ENCODE results near the gene UGCG. TPM values are rescaled to one million over a fixed set of nuclear protein-coding genes. Genes with fewer than 3 reads are reported as not detected.
A peak's percentile ranks its signal among the peaks of the same experiment; 100 is the strongest.
"Not testable (repeated sequence)": the region's sequence is repeated elsewhere in the genome, so short reads cannot be mapped to it uniquely, and the experiment has no call there.

UGCG gene
- total and polyA plus RNA-seq, 2 donors (not counting 1 experiment from before 2014, with no cell fraction given): 23.9 to 53.5 TPM

DNA sequence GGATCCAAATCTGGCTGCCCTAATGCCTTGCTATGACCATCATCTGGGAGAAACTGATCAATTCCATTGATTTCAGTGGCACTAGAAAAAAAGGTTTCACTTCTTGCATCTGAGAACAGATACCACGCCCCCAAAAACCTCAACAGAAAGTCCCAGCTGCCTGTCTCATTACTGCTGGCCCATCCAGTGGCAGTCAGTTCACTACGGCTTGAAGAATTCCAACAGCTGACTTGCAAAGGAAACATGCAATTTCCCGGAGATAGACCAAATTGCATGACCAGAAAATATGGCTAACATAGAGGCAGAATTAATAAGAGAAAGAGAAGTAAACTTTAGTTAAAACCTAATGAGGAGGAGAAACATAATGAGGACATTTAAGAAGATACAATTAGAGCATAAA, 48.6 kb downstream of the UGCG start:
- peak overlapping the region; percentile 67 for H3K27ac Mint-ChIP-seq
- peak overlapping the region in 1 of 5 experiments; percentile 27 for H3K4me3 ChIP-seq (ENCODE audit: control extremely low read depth in 1 of 5, extremely low read depth in 1 of 5, insufficient read depth in 1 of 5, low read depth in 2 of 5, low read length in 4 of 5)
- TF ChIP-seq EZH2 (IDR thresholded peaks at IDR 0.05; ENCODE audit: borderline replicate concordance, insufficient read depth, low read depth, low read length, poor library complexity, severe bottlenecking): no peak
- TF ChIP-seq, protein P1, sequence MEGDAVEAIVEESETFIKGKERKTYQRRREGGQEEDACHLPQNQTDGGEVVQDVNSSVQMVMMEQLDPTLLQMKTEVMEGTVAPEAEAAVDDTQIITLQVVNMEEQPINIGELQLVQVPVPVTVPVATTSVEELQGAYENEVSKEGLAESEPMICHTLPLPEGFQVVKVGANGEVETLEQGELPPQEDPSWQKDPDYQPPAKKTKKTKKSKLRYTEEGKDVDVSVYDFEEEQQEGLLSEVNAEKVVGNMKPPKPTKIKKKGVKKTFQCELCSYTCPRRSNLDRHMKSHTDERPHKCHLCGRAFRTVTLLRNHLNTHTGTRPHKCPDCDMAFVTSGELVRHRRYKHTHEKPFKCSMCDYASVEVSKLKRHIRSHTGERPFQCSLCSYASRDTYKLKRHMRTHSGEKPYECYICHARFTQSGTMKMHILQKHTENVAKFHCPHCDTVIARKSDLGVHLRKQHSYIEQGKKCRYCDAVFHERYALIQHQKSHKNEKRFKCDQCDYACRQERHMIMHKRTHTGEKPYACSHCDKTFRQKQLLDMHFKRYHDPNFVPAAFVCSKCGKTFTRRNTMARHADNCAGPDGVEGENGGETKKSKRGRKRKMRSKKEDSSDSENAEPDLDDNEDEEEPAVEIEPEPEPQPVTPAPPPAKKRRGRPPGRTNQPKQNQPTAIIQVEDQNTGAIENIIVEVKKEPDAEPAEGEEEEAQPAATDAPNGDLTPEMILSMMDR (IDR thresholded peaks at IDR 0.05): no peak
- no peaks in the 10 kb centered on the region for H3K9me3 ChIP-seq (ENCODE audit: control extremely low read depth in 1 of 3, control insufficient read depth in 2 of 3, insufficient read depth in 1 of 3, low read length in 2 of 3)
- H3K27me3 Mint-ChIP-seq: no peaks in the 10 kb centered on the region
- no peak overlapping the region for H3K27ac ChIP-seq (ENCODE audit: low read length in 2 of 2)
- peak overlapping the region; percentile 73 for H3K4me2 ChIP-seq (replicated peaks; ENCODE audit: low read depth, low read length, poor library complexity, severe bottlenecking)
- no peak overlapping the region for H2AFZ ChIP-seq (ENCODE audit: insufficient read depth, low read depth, low read length, poor library complexity, severe bottlenecking)
- H3K36me3 ChIP-seq (replicated peaks in 1 of 2; ENCODE audit: control extremely low read depth in 1 of 2, control insufficient read depth in 1 of 2, extremely low read depth in 1 of 2, insufficient read depth in 2 of 2, low read length in 1 of 2): no peaks in the 10 kb centered on the region
- peaks cover 29 to 38% of the 10 kb centered on the region in 2 donors for H3K4me1 ChIP-seq (ENCODE audit: control insufficient read depth in 2 of 2, insufficient read depth in 2 of 2, low read length in 2 of 2)
- ATAC-seq (ENCODE audit: low read depth) (peak; percentile 86), DNase-seq (peak; percentile 64)
- H3K4me1 Mint-ChIP-seq: peaks cover 40% of the 10 kb centered on the region
- H3K9ac ChIP-seq (ENCODE audit: low read length): peak overlapping the region; percentile 36
- peak overlapping the region; percentile 73 for H3K4me3 Mint-ChIP-seq
- H3K79me2 ChIP-seq (ENCODE audit: control insufficient read depth, insufficient read depth, low read length): peaks cover 4% of the 10 kb centered on the region
- H3K9me3 Mint-ChIP-seq (ENCODE audit: insufficient read depth): no peaks in the 10 kb centered on the region
- no peaks in the 10 kb centered on the region for H3K27me3 ChIP-seq (replicated peaks in 1 of 4; ENCODE audit: control extremely low read depth in 1 of 4, control insufficient read depth in 3 of 4, insufficient read depth in 4 of 4, low read length in 3 of 4)
- intact Hi-C loops (cut with micrococcal nuclease): no loop called here
- ChIA-PET CTCF (interaction anchor here (0.5 to 2.7 kb wide), 3 partner anchors 26 to 129 kb away, joined by 3 to 10 read pairs (median 4); no protein-coding TSS in a partner anchor), POLR2A (interaction anchor here (0.7 kb wide), 1 partner anchor 8 kb away, joined by 3 read pairs; no protein-coding TSS in a partner anchor)
- H4K20me1 ChIP-seq (ENCODE audit: control insufficient read depth, insufficient read depth, low read length, poor library complexity, severe bottlenecking): no peaks in the 10 kb centered on the region
- 6% methylated on average over 2 of the region's 3 CpGs for WGBS (ENCODE audit: insufficient coverage)

- H3K79me2 ChIP-seq (ENCODE audit: control insufficient read depth, insufficient read depth, low read length); H3K4me3 Mint-ChIP-seq; POLR2A ChIA-PET; H3K4me2 ChIP-seq (replicated peaks; ENCODE audit: low read depth, low read length, poor library complexity, severe bottlenecking); CTCF ChIA-PET; H3K4me3 ChIP-seq (ENCODE audit: control extremely low read depth in 1 of 5, extremely low read depth in 1 of 5, insufficient read depth in 1 of 5, low read depth in 2 of 5, low read length in 4 of 5); H3K27me3 ChIP-seq (replicated peaks in 1 of 4; ENCODE audit: control extremely low read depth in 1 of 4, control insufficient read depth in 3 of 4, insufficient read depth in 4 of 4, low read length in 3 of 4); intact Hi-C loops (cut with micrococcal nuclease); H3K9ac ChIP-seq (ENCODE audit: low read length); H3K36me3 ChIP-seq (replicated peaks in 1 of 2; ENCODE audit: control extremely low read depth in 1 of 2, control insufficient read depth in 1 of 2, extremely low read depth in 1 of 2, insufficient read depth in 2 of 2, low read length in 1 of 2); H3K27ac Mint-ChIP-seq; H3K27ac ChIP-seq (ENCODE audit: low read length in 2 of 2); H2AFZ ChIP-seq (ENCODE audit: insufficient read depth, low read depth, low read length, poor library complexity, severe bottlenecking); H4K20me1 ChIP-seq (ENCODE audit: control insufficient read depth, insufficient read depth, low read length, poor library complexity, severe bottlenecking); H3K9me3 ChIP-seq (ENCODE audit: control extremely low read depth in 1 of 3, control insufficient read depth in 2 of 3, insufficient read depth in 1 of 3, low read length in 2 of 3); H3K27me3 Mint-ChIP-seq; DNase-seq; H3K9me3 Mint-ChIP-seq (ENCODE audit: insufficient read depth); ATAC-seq (ENCODE audit: low read depth): not testable (repeated sequence)
- peaks cover 29 to 34% of the 10 kb centered on the region in 2 donors for H3K4me1 ChIP-seq (ENCODE audit: control insufficient read depth in 2 of 2, insufficient read depth in 2 of 2, low read length in 2 of 2)
- H3K4me1 Mint-ChIP-seq: peaks cover 36% of the 10 kb centered on the region
- WGBS (ENCODE audit: insufficient coverage): no CpG with 5 or more reads among the region's 21 CpGs
These were observed 51.5 kb downstream of the UGCG start for GRCh38 chr9:111948109-111948508.

All from B cell (primary cell).